Activated CD4-positive, alpha-beta T cell treated with anti-CD3 and anti-CD28 coated beads, Interleukin-10, Interleukin-2, amounts not matched to agents 100 ng/mL and 50 ng/mL, durations not matched to agents 16 hours and 8 hours (primary cell): ENCODE data around the gene CSF1.
"Not testable (repeated sequence)": the region's sequence is repeated elsewhere in the genome, so short reads cannot be mapped to it uniquely, and the experiment has no call there.

Source experiments
- DNase-seq: peaks from one replicate; pipeline ENCODE4 v3.0.0-alpha.2; 2020

The CSF1 gene

DNA sequence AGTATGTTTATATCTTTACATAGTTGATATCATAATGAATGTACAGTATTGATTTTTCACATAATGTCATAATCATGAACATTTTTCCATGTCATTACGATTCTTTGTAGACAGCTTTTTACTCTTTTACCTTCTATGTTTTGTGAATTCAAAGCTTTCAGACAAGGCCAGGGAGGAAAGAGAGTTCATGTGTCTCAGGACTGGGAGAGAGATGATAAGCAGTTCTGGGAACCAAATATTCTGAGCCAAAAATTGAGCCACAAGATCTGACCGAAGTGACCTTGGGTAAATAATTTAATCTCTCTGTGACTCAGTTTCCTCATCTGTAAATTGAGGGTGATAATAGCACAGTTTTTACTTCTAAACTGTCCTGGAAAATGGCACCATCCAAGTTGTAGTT, 31.8 kb downstream of the CSF1 start:
- no peak for DNase-seq

GRCh38 chr1:109944541-109944940, 33.9 kb downstream of the CSF1 start:
- no peak for DNase-seq

DNA sequence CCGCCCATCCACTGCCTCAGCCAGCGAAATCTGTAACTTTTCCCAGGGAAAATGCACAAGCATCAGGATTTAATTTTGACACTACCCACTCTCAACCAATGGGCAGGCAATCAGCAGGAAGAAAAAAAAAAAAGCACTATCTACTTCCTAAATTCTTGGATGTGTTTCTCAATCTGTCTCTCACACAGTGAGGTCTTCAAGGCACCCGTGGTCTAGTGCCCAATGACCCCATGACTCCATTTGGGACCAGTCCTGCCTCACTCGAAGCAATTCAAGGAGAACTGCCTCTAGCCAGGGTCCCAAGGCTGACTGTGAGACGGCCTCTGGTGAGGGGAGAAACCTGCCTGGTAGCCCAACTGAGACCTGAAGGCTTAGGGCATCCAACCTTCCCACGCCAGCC, 35.9 kb downstream of the CSF1 start:
- DNase-seq, result no peak

- DNase-seq, result no peak
Observed at GRCh38 chr1:109947582-109948284, 37.1 kb downstream of the CSF1 start.

DNA sequence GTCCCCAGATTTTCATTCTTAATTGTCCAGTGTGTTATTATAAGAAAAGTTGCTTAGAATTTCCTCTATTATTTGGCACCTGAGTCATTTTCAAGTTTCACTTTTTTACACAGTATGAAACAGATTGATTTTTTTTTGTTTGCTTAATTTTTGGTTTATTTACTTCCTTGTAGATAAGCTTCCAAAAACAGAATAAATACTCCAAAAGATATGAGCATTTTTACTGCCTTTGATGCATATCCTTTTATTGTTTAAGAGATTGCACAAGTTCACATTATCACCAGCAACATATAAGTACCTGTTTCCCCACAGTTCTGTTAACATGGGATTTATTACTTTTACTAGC, 37.6 kb downstream of the CSF1 start:
- no peak for DNase-seq

GRCh38 chr1:109950038-109950437, 39.4 kb downstream of the CSF1 start:
- no peak for DNase-seq

DNA sequence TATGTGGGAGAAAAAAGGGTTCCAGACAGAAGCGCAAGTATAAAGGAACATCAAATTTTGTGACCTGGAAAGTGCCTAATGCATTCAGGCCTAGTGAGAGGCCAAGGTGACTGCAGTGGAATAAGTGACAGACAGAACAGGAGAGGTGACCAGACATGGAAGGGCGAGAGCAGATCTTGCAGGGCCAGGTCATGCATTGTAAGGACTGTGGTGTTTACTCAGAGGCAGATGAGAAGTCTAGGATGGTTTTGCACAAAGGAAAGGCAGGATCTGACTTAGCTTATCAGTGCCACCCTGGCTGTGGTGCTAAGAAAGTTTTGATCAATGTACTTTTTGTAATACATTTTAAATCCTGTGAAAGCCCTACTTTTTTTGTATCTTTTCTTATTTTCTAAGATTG, 39.9 kb downstream of the CSF1 start:
- DNase-seq, result no peak

GRCh38 chr1:109951501-109951900, 40.9 kb downstream of the CSF1 start:
- not testable (repeated sequence) for DNase-seq

DNA sequence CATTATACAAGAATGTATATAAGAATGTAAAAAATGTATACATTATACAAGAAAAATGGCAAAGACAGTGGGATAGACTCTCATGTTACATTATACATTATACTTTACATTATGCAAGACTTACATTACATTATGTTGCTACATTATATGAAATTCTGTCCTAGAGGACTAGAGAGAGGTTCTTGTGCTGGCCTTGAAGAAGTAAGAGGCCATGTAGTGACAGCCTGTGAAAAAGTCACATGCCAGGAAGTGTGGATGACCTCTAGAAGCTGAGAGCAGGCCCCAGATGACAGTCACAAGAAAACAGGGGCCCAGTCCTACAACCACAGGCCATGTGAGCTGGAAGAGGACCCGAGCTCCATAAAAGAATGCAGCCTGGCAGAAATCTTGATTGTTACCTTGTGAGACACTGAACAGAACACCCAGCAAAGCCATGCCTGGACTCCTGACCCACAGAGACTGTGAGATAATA, 43.4 kb downstream of the CSF1 start:
- DNase-seq, result no peak

GRCh38 chr1:109959632-109959973, 49.0 kb downstream of the CSF1 start:
- DNase-seq, result no peak

- DNase-seq, result no peak
Observed at GRCh38 chr1:109959974-109960744, 49.5 kb downstream of the CSF1 start.

GRCh38 chr1:109960745-109961094, 50.1 kb downstream of the CSF1 start:
- DNase-seq, result no peak

DNA sequence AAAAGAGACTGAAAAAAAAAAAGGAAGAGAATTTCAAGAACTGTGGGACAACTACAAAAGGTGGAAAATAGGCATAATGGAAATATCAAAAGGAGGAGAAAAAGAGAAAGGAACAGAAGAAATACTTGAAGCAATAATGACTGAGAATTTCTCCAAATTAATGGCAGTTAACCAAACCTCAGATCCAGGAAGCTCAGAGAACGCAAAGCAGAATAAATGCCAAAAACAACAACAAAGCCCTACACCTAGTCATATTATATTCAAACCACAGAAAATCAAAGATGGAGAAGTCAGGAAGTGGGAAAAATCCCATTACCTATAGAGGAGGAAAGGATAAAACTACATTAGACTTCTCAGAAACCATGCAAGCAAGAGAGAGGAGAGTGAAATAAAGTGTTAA, 53.2 kb downstream of the CSF1 start:
- no peak for DNase-seq

DNA sequence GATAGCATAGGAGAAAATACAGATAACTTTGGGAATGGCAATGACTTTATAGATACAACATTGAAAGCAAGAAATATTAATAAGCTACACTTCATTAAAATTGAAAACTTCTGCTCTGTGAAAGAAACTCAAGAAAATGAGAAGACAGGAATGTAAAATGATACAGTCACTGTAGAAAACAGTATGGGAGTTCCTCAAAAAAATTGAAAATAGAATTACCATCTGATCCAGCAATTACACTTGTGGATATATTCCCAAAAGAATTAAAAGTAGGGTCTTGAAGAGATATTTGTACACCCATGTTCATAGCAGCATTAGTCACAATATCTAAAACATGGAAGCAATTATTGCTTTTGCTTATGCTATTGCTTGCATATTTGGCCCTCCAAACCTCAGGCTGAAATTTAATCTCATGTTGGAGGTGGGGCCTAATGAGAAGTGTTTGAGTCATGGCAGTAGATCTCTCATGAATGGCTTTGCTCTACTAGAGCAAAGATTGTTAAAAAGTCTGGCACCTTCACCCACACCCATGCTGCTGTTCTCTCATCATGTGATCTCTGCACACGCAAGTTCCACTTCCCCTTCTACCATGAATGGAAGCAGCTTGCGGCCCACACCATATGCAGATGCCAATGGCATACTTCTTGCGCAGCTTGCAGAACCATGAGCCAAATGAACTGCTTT, 58.6 kb downstream of the CSF1 start:
- no peak for DNase-seq

- DNase-seq, result no peak
Observed at GRCh38 chr1:109969907-109970306, 59.3 kb downstream of the CSF1 start.

DNA sequence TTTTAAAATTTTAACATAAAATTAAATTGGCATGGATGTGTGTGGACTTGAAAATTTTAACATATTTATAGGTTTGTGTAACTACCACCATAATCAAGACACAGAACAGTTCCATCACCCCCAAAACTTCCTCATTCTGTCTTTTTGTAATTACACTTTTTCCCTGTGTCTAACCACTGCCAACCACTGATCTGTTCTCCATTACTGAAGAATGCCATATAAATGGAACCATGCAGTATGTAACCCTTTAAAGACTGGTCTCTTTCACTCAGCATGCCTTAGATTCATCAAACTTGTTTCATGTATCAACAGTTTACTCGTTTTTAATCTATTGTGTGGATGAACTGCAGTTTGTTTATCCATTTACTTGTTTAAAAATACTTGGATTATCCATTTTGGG, 60.9 kb downstream of the CSF1 start:
- DNase-seq, result no peak

GRCh38 chr1:109974191-109974590, 63.5 kb downstream of the CSF1 start:
- DNase-seq, result no peak

GRCh38 chr1:109975718-109976117, 65.1 kb downstream of the CSF1 start:
- DNase-seq, result no peak

DNA sequence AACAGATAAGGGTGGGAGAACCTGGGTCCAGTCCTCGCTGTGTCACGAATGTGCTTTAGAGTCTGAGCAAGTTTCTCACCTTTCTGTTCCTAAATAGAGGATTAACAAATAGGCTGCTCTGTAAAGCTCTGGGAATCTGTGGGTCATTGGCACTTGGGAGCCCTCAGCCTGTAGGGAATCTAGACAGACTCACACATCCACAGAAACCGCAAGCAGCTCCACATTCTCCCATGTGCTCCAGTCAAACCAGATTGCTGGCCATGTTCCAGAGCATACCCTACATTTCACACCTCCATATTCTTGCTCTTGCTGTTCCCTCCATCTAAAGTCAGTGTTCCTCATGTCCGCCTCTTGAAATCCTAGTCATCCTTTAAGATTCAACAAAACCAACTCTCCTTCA, 66.1 kb downstream of the CSF1 start:
- no peak for DNase-seq

- DNase-seq, result no peak
Observed at GRCh38 chr1:109977225-109977624, 66.6 kb downstream of the CSF1 start.

DNA sequence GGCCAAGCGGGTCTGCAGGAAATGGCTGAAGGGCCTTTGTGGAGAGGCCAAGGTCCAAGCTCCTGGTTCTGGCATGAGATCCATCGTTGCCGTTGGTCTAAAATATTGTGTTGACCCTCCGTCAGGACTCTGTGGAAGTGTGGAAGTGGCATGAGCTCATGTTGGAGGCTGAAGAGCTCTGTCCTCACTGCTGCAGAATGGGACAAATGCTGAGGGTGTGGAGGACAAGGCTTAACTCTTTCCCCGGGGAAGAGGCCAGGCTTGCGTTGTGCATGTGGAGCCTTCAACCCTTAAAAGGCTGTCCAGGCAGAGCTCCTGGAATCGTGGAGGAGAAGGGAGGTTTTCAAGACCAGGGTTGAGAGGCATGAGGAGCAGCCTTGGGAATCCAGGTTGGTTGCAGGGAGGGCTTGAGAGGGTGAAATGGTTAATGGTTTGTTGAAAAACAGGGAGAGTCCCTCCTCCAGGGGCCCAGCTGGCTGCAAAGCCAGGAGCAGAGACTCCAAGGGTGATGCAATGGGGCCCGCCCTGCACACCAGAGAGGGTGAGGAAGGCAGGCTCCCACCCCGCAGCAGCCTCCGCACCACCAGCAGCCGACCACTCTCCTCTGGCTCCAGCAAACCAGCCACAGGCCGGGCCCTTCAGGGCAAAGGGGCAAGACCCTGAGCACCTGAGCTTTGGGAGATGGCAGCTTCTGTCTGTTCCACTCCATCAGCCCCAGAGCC, 67.2 kb downstream of the CSF1 start:
- DNase-seq, result no peak

DNA sequence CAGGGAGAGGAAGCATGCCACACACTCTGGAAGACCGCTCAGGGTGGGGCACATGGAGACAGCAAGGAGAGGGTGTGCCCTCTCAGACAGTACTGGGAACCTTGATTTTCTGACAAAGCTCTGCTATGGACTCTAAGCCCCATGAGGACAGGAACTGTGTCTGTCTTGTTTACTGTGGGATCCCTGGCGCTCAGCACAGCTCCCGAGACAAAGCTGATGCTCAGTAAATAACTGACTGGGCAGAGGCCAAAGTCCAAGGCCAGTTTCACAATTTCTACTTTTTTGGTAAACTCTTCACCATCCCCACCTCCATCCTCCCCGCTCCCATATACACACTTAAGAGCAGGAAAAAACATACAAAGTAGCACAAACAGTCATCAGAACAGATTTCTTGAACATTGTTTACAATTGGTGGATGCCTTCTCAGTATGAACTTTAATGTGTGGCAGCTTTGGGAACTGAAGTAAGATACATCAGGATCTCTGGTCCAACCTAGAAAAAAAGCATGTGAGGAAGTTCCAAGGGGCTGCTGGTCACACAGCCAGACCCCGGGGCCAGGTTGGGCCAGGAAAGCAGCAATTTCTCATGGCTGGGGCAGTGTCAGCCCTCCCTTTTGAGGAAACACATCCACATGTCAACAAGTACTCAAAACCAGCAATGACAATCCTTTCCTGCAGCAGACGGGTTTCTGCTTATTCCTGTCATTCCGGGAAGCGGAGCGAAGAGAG, 68.3 kb downstream of the CSF1 start:
- DNase-seq, result no peak
